ENCODE data around the gene IFI16.
"Not testable (repeated sequence)": the region's sequence is repeated elsewhere in the genome, so short reads cannot be mapped to it uniquely, and the experiment has no call there.

The IFI16 gene

DNA sequence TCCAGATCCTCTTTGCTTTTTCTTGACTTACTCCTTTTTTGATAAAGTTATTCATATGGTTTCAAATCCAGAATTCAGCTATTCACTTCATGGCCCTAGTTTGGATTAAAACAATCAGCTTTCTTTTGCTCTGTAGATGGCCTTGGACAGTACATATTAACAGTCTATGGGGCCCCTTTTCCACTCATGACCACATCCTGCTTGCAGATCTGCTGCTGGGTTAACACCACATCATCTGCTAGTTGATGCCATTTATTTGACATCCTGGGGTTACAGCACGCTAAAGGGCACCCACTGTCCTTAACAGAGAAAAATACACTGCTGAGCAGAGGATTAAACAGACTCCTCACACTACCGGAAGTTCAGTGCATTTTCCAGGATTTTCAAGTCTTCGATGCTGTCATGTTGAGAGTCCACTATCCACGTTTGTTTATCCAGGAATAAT, 941 bp upstream of the IFI16 start:
- DNase-seq, result no peak

DNA sequence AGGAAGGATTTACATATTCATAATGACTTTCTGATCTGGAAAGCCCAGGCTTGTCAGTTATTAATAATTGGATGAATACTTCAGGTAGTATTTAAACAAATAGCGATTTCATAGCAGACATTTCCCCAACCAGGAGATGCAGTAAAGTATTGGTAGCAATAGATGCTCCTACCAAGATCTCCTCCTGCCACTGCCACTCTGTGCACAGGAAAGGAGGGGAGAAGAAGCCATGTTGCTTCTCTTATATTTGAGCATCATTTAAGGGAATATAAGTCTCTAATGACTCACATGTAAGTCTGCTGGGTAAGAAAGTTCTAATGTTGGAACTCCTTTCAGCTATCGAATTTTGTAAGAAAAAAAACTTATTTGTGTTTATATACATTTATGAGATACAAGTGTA, 420 bp upstream of the IFI16 start:
- no peak for DNase-seq

DNA sequence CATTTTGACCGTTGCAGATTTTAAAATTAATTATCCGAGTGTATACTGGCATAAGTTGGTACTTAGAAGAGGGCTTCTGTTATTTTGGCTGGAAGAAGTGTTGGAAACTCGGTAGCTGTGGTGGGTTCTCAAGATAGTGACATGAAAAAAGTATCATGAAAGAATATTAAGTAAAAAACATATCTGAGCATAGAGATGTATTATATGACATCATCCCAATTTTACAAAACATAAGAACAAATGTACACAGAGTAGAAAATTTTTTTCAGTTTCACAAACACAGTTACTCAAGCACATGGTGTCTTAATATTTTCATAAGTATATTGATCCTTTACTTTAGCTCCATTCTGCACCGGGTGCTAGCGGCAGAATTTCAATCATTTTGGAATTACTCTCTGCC, 684 bp downstream of the IFI16 start:
- DNase-seq, result no peak

DNA sequence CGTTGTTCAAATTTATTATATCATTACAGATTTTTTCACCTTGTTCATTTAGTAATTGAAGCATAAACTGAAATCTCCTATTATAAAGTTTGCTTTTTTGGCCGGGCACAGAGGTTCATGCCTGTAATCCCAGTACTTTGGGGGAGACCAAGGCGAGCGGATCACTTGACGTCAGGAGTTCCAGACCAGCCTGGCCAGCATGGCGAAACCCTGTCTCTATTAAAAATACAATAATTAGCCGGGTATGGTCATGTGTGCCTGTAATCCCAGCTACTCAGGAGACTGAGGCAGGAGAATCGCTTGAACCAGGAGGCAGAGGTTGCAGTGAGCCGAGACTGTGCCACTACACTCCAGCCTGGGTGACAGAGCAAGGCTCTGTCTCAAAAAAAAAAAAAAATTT, 1.3 kb downstream of the IFI16 start:
- DNase-seq, result not testable (repeated sequence)

DNA sequence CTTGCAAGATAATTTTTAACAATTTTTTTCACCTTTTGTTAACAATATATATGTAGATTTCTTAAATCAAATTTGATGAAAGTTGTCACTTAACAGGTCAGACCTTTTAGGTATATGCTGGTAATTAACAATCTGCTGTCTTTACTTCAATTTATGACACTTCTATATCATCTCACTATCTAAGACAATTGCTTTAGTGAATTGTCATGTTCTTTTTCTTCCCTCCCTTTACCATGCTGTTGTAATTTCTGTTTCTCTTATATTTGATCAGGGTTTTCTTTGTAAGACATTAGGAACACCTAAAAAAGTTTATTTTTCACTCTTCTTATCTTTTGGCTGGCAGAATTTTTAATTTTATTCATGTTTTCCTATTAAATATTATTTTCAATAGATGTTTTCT, 2.0 kb downstream of the IFI16 start:
- no peak for DNase-seq

GRCh38 chr1:159012495-159012894, 2.8 kb downstream of the IFI16 start:
- DNase-seq, result no peak

DNA sequence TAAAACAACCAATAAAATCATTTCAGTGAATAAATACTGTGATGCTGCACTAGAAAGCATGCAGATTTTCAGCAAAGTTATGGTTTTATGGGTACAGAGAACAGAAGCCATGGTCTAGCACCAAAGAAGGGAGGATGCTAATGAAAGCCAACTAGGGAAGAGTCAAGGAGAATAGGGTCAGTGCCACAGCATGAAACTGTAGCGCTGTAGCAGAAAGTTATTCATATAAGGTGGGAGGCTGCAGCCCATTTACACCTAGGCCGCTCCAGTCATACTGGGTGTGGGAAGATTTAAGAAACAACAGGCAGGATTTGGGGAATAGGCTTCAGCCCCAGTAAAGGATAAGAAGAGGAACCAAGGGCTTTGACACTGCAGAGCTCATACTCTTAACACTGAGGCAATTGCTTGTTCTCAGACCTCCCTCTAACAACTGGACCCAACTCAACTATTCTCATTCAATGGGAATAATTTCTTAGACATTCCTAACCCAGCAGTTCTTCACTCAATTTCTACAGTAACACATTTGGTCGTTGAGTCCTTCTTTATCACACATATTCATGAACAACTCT, 4.4 kb downstream of the IFI16 start:
- no peak for DNase-seq

DNA sequence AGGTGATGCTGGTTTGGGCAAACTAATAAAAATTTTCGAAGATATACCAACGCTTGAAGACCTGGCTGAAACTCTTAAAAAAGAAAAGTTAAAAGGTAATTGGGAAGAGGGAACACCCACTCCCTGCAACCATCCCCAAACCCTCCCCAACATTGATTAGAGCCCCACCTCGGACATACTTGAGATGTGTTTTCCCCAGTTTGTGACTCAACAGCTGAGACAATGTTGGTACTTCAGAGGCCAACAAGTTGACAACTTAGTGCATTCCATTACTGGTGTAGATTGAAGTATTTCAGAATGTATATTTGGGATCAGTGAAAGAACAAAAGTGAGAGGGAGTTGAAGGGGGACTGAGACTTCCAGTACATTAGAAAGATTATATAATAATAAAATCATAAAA, 5.1 kb downstream of the IFI16 start:
- DNase-seq, result no peak

DNA sequence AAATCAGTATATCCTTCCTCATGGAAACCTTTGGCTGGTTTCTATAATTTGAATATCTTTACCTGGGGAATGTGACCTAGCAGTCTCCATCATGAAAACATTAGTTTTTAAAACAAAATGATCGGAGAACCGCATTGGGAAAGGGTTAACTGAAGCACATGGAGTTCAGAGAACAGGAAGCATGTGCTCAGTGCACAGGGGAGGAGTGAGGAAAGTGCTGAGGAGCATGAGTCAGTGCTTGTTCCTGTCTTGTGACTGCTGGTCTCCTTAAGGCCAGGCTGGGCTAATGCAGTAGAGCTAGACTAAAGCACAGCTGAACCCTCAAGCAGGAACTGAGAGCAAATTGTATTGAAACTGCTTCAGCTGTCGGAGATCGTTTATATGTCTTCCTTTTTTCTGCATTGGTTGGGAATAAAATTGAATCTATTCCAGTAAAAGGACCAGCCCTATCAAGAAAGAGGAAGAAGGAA, 5.8 kb downstream of the IFI16 start:
- no peak for DNase-seq

GRCh38 chr1:159023723-159024122, 14.0 kb downstream of the IFI16 start:
- no peak for DNase-seq

DNA sequence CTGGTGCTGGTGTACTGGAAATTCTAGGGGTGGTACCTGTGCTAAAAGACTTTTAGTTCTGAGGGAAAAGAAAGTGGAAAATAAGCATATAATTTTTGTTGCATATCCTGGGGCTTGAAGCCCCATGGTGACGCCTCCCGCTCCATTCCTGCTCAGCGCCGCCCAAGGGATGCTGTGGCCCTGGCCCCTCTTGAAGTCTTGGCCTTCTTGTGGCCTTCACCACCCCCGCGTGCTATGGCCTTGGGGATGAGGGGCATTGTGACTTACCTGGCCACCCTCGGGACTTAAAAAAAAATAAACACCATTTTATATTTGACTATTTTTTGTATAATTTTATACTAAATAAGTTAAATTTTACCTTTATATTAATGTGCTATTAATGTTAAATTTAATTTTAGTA, 15.3 kb downstream of the IFI16 start:
- no peak for DNase-seq

GRCh38 chr1:159026841-159027240, 17.1 kb downstream of the IFI16 start:
- not testable (repeated sequence) for DNase-seq

DNA sequence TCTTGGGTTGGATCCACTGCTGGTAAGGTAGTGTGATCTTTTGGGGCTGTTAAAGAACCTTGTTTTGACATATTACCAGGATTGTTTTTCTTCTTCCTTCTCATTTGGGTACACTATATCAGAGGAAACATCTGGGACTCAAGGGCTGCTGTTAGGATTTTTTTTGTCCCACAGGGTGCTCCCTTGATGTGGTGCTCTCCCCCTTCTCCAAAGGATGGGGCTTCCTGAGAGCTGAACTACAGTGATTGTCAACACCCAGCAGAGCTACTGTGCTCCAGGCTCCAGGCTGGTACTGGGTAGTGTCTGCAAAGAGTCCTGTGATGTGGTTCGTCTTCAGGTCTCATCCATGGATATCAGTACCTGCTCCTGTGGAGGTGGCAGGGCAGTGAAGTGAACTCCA, 20.6 kb downstream of the IFI16 start:
- DNase-seq, result no peak

- DNase-seq, result no peak
Measured at GRCh38 chr1:159030877-159031447, 21.3 kb downstream of the IFI16 start.

DNA sequence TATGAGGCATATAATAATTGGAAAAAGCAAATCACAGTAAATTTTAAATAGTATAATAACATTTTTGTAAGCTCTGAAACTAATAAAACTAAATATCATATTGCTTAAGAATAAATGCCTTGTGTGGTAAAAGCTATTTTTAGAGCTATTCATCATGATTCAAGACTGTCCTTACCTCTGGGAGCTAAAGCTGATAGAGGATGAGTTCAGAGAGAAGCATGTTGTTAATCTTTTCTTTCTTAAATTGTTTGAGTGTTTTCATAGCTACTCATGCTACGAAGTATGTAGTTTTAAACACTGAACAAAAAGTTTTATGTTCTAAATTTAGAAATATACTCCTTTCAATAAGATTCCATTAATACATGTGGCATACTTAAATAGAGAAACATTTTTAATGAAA, 30.5 kb downstream of the IFI16 start:
- no peak for DNase-seq

GRCh38 chr1:159040893-159041724, 31.4 kb downstream of the IFI16 start:
- DNase-seq, result no peak

- DNase-seq, result not testable (repeated sequence)
Measured at GRCh38 chr1:159046486-159046885, 36.8 kb downstream of the IFI16 start.

DNA sequence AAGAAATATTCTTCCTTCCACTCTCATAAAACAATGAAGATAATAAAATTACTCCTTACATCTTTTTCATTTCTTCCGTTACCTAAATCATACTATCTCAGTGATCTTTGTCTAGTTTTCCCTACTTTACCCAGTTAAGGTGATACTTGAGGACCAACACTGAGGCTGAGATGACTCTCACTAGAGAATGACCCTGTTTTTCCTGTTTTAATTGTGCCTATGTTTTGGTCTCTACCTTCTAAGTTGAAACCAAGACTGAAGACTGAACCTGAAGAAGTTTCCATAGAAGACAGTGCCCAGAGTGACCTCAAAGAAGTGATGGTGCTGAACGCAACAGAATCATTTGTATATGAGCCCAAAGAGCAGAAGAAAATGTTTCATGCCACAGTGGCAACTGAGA, 41.7 kb downstream of the IFI16 start:
- no peak for DNase-seq

GRCh38 chr1:159054427-159054826, 44.7 kb downstream of the IFI16 start:
- DNase-seq, result no peak

- no peak for DNase-seq
Measured at GRCh38 chr1:159055181-159055641, 45.5 kb downstream of the IFI16 start.

DNA sequence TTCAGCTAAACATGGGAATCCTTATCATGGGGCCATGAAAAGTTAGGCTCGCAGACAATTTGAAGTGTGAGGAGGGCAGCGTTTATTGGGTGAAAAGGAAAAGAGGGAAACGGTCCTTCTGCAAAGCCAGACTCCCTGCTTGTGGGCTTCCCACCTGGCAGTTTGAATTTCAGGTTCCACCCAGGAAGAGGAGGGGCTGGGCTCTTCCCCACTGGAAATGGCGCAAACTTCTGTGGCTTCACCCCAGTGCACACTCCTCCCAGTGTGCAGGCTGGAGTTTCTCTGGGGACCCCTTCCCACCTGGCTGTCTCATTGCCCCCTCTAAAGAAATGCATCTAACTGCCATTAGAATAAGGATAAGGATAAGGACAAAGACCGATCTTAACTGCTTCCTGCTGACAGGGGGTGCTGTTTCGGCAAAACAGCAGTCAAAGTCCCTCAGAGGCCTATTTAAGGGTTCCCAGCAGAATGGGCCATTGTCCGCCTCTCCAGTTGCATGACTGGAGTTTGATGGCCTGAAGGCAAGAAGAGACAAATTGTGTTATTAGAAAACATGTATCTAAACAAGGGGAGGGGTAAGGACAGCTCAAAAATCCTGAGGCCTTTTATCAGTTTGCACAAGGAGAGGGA, 46.5 kb downstream of the IFI16 start:
- DNase-seq, result no peak

- no peak for DNase-seq
Measured at GRCh38 chr1:159058751-159059150, 49.0 kb downstream of the IFI16 start.

- DNase-seq, result no peak
Measured at GRCh38 chr1:159065106-159065505, 55.4 kb downstream of the IFI16 start.

DNA sequence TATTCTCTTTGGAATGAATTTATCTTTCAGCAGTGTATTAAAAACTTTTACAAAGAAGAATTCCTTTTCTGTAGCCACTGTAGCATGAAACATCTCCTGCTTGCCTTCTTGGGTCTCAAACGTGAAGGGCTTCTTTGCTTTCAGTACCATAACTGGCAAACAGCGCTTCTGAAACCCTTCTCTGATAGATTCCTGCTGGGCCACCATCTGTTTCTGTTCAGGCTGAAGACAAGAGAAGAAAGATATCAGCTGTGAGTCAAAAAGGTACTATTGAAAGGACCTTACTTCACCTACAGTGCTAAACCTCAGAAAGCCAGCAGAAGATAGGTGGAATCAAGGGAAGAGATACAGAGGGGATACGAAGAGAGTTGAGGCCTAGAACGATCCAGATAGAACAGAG, 56.4 kb downstream of the IFI16 start:
- DNase-seq, result no peak

All from DMS79 treated with DMSO at 0.1 percent for 48 hours (cell line).